OCI-LY7 (cell line): Measurements from ENCODE around the gene SNX9.

ENCODE experiments used
- EZH2phosphoT487 ChIP-seq: fragments of 200-600 bp; sonication (generic); IDR thresholded peaks from 2 replicates; pipeline ENCODE4 v1.6.1; 2018; ENCODE audit warnings: low read depth, borderline replicate concordance, mild to moderate bottlenecking, mixed run types, antibody characterized with exemption, low read length, moderate library complexity, mixed read lengths
- TF ChIP-seq, protein P1 (sequence below): fragments of 200-600 bp; sonication (generic); conservative IDR thresholded peaks from 2 replicates; pipeline ENCODE4 v1.5.1; 2014; ENCODE audit warnings: mild to moderate bottlenecking, antibody characterized with exemption, low read length, moderate library complexity, mixed read lengths

- TF ChIP-seq, protein P1, sequence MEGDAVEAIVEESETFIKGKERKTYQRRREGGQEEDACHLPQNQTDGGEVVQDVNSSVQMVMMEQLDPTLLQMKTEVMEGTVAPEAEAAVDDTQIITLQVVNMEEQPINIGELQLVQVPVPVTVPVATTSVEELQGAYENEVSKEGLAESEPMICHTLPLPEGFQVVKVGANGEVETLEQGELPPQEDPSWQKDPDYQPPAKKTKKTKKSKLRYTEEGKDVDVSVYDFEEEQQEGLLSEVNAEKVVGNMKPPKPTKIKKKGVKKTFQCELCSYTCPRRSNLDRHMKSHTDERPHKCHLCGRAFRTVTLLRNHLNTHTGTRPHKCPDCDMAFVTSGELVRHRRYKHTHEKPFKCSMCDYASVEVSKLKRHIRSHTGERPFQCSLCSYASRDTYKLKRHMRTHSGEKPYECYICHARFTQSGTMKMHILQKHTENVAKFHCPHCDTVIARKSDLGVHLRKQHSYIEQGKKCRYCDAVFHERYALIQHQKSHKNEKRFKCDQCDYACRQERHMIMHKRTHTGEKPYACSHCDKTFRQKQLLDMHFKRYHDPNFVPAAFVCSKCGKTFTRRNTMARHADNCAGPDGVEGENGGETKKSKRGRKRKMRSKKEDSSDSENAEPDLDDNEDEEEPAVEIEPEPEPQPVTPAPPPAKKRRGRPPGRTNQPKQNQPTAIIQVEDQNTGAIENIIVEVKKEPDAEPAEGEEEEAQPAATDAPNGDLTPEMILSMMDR, result no peak
- TF ChIP-seq EZH2phosphoT487, result no peak
Observed at GRCh38 chr6:157849288-157850017, 26.4 kb downstream of the SNX9 start.
